NB4 (cell line): ENCODE results near the gene CCM2.

Source experiments
- CTCF ChIP-seq: IDR thresholded peaks from one replicate; pipeline ENCODE4 v1.5.1; 2012; ENCODE audit warnings: low read depth, low read length
- MYC ChIP-seq: IDR thresholded peaks from 2 replicates; pipeline ENCODE4 v1.6.1; 2011; ENCODE audit warnings: low read depth, low read length
- TF ChIP-seq, protein P1 (sequence below): IDR thresholded peaks from 2 replicates; pipeline ENCODE4 v1.6.1; 2011; ENCODE audit warnings: low read depth, low read length

GRCh38 chr7:45081670-45081974, 81.6 kb downstream of the CCM2 start:
- TF ChIP-seq MYC (no peak), CTCF (no peak)
- TF ChIP-seq, protein P1, sequence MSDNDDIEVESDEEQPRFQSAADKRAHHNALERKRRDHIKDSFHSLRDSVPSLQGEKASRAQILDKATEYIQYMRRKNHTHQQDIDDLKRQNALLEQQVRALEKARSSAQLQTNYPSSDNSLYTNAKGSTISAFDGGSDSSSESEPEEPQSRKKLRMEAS, result no peak
